HS-5 (cell line): ENCODE data around the gene CORO2A.
"Not testable (repeated sequence)": the region's sequence is repeated elsewhere in the genome, so short reads cannot be mapped to it uniquely, and the experiment has no call there.

Source experiments
- DNase-seq: peaks from one replicate; pipeline ENCODE4 v3.0.0-alpha.2; 2012; ENCODE audit warnings: low read depth

The CORO2A gene

GRCh38 chr9:98135938-98136337 is 56.5 kb downstream of the CORO2A start:
- DNase-seq = no peak

GRCh38 chr9:98135558-98135934 is 56.9 kb downstream of the CORO2A start:
- no peak for DNase-seq

GRCh38 chr9:98134702-98135557 is 57.5 kb downstream of the CORO2A start:
- DNase-seq = no peak

GRCh38 chr9:98132806-98133631 is 59.4 kb downstream of the CORO2A start:
- DNase-seq = no peak

GRCh38 chr9:98132158-98132557 is 60.3 kb downstream of the CORO2A start:
- no peak for DNase-seq

DNA sequence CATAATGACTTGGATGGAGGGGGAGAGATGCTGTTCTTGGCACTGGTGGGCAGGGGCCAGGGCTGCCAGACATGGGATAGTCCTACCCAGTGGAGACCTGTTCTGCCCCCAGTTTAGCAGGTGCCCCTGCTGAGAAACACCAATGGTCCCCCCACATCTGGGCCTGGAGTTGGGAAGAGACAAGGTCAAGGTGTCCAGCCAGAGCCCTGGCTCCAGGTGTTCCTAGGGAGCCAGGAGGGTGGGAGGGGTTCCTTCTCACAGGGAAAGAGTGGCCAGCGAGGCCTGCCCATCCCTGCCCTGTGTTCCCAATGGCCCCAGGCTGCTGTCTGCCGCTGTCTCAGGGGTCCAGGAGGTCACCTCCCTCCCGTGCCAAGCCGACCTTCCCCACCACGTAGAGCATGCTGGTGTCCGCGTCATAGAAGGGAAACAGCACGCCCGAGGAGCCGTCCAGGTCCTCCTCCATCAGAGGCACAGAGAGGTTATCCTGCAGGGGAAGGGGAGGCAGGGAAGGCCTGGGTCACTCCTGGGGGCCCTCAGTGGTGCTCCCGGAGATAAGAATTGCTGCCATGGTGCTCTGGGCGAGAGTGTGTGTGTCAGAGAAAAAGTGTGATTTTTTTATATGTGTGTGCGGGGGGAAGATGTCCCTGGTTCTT is 61.7 kb downstream of the CORO2A start:
- DNase-seq = no peak

DNA sequence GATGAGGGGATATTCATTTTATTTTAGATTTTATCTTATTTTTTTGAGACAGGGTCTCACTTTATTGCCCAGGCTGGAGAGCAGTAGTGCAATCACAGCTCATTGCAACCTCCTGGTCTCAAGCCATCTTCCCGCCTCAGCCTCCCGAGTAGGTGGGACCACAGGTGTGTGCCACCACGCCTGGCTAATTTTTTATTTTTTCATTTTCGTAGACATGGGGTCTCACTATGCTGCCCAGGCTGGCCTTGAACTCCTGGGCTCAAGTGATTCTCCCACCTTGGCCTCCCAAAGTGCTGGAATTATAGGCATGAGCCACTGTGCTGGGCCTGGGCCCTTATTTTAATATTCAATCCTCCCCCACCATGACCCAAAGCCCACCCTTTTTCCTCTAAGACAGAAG is 62.4 kb downstream of the CORO2A start:
- DNase-seq = not testable (repeated sequence)

DNA sequence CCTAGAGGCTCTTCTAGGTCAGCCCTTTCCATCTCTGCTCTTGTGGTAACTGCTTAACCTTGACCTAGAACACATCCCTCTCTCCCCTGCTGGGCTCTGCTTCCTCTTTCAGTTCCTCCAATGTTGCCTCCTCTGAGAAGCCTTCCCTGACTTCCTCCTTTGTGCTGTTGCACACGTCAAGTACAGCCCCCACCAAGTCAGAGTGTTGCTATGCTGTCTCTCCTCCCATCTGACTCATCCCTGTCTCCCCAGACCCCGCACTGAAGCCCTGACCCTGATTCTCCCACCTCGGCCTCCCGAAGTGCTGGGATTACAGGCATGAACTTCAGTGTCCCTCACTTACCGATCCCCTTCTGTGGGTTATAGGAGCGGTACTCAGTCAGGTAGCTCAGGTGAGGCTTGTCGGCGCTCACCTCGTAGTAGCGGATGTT is 63.0 kb downstream of the CORO2A start:
- DNase-seq = no peak

DNA sequence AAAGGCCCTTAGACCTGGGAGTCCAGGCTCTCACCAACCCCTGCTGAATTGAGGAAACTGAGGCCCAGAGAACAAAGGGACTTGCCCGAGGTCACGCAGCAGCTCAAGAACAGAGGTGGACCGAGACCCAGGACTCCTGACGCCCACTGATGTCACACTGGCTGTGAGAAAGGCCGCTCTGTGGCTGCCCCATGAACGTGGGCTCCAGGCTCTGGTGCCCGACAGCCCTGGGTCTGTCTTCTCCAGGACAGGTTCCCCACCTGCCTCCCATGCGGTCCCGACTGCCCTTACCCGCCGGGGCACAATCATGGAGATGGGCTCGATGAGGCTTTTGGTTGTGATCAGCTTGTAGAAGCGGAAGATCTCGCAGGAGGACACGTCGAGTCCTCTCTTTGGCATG is 64.1 kb downstream of the CORO2A start:
- no peak for DNase-seq

DNA sequence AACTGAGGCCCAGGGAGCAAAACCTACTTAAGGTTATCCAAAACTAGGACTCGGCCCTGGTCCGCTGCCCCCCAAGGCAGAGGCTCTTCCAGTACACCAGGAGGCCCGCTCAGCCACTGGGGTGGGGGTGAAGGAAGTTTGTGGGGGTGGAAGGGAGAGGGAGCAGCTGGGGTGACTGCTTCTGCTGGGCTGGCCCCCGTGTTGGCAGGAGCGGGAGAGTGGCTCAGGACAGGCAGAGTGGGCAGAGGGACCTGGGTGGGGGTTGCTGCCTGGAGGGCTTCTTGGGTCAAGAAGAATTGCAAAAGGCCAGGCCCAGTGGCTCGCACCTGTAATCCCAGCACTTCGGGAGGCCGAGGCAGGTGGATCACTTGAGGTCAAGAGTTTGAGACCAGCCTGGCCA is 65.2 kb downstream of the CORO2A start:
- no peak for DNase-seq

DNA sequence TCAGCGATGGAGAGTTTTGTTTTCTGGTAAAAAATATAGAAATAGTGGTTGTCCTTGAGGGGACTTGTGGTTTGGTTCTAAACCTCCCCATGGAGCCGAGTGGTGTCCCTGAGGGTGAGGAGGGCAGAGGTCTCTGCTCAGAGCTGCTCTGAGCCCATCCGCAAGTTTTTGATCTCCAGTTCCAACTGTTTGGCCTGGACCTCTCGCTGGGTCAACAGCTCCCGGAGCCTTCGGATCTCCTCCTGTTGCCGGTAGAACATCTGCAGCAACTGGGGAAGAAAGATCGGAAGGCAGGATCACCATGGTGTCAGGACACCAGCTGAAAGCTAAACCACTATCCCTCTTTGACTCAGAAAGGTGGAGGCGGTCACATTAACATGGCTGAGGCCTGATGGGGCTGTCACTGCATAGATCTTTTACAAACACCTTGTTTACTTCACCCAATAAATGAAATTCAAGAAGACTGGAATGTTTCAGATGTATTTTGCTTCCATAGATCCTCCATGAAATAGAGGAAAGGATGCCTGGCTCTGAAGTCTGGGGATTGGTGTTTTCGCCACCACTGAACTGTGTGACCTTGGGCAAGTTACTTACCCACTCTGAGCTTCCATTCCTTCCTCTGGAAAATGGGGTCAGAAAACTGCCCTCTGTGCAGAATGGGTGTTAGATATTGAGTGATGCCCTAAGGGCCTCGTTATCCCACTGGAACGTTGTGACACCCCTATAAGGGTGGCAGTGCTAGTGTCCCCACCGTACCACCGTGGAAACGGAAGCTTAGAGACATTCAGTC is 67.6 kb downstream of the CORO2A start:
- no peak for DNase-seq

- DNase-seq = not testable (repeated sequence)
Observed at GRCh38 chr9:98124091-98124490, 68.3 kb downstream of the CORO2A start.

- DNase-seq = no peak
Observed at GRCh38 chr9:98121058-98121457, 71.4 kb downstream of the CORO2A start.

- no peak for DNase-seq
Observed at GRCh38 chr9:98120476-98120875, 72.0 kb downstream of the CORO2A start.

GRCh38 chr9:98118640-98119601 is 73.5 kb downstream of the CORO2A start, which contains the start of gene TRIM14:
TSS of gene TRIM14 (minus strand) at chr9:98119222. CDS start at chr9:98119188, 34 bp downstream.
- peak; percentile 43 for DNase-seq

- DNase-seq = peak; percentile 2
Observed at GRCh38 chr9:98117984-98118639, 74.3 kb downstream of the CORO2A start.

- not testable (repeated sequence) for DNase-seq
Observed at GRCh38 chr9:98117097-98117496, 75.3 kb downstream of the CORO2A start.

DNA sequence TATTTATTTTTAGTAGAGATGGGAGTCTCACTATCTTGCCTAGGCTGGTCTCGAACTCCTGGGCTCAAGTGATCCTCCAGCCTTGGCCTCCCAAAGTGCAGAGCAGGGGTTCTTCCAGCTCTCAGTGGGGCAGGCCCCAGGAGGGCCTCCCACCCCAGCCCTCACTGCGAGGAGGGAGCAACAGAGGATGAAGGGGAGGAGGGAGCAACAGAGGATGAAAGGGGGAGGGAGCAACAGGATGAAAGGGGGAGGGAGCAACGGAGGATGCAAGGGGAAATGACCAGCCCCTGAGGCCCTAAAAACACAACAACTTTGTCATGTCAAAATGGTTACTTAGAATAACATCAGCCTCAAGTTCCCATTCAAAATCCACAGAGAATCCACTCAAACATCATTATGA is 83.4 kb downstream of the CORO2A start:
- DNase-seq = no peak

- no peak for DNase-seq
Observed at GRCh38 chr9:98108531-98109031, 83.9 kb downstream of the CORO2A start.

- DNase-seq = no peak
Observed at GRCh38 chr9:98107926-98108325, 84.5 kb downstream of the CORO2A start.
